BLaER1 (cell line): Measurements from ENCODE around the gene PIGV.

ENCODE experiments used
- H3K27ac ChIP-seq: shearing (Covaris generic); formaldehyde crosslinking; 2 replicates; pipeline ENCODE4 v1.8.1; 2022
- H3K27me3 ChIP-seq: shearing (Covaris generic); formaldehyde crosslinking; 2 replicates; pipeline ENCODE4 v1.8.1; 2022
- H3K36me3 ChIP-seq: shearing (Covaris generic); formaldehyde crosslinking; 2 replicates; pipeline ENCODE4 v1.8.1; 2022
- H3K4me1 ChIP-seq: shearing (Covaris generic); formaldehyde crosslinking; 2 replicates; pipeline ENCODE4 v1.8.1; 2022
- H3K4me2 ChIP-seq: shearing (Covaris generic); formaldehyde crosslinking; 2 replicates; pipeline ENCODE4 v1.8.1; 2022
- H3K4me3 ChIP-seq: shearing (Covaris generic); formaldehyde crosslinking; 2 replicates; pipeline ENCODE4 v1.8.1; 2022
- H3K9ac ChIP-seq: shearing (Covaris generic); formaldehyde crosslinking; 2 replicates; pipeline ENCODE4 v1.8.1; 2022
- H3K9me3 ChIP-seq: shearing (Covaris generic); formaldehyde crosslinking; 2 replicates; pipeline ENCODE4 v1.8.1; 2022
- H4K20me1 ChIP-seq: shearing (Covaris generic); formaldehyde crosslinking; 2 replicates; pipeline ENCODE4 v1.8.1; 2022
- Cebpa-rat ChIP-seq: shearing (Covaris generic); IDR thresholded peaks from 2 replicates; pipeline ENCODE4 v1.8.1; 2022

The PIGV gene

DNA sequence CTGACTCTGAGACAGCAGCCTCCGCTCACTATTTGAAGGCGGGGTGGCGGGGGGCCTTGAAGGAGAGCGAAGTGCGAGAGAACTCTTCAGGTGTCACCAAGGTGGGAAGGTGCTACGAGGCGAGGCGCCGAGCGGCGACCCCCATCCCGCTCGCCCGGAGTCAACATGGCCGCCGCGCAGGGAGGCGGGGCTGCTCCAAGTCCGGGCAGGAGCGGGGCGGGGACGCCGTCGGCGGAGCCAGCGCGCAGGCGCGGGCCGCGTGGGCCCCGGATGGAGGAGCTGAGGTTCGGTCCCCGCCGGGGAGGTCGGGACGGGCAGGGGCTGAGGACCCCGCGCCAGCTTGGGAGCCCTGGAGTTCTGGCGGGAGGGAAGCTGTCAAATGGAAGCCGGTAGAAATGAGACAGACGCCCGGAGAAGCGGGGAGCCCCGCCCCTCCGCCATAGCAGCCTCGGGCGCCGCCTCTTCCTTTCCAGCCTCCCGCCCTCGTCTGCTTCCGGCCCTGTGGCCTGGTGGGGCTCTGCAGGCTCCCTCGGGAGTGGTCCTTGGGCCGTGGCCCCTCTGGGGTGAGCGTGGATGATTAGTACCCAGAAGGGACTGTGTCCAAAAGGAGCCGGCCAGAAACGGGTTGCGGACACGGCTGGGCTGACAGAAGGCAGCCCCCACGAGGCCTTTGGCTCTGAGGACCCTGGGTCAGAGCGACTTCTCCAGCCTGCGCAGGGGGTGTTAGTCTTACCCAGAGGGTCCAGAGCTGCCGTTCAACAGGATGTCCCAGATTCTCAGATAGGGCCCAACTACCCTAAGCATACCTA, at the start of gene PIGV:
Gene PIGV (plus strand): TSS at position 245 of the 809 bp plus-strand sequence. CDS start 2,866 bp downstream, outside the sequence.
- peaks cover 83% of the 10 kb centered on the region for H3K4me1 ChIP-seq
- no peak for TF ChIP-seq Cebpa-rat
- H3K4me3 ChIP-seq: peak within 1 kb of the TSS; percentile 75
- no peaks in the 10 kb centered on the region for H3K9me3 ChIP-seq
- H3K27ac ChIP-seq: peak within 1 kb of the TSS; percentile 98
- peaks cover 14% of the 10 kb centered on the region for H3K36me3 ChIP-seq
- no peaks in the 10 kb centered on the region for H4K20me1 ChIP-seq
- peak within 1 kb of the TSS; percentile 98 for H3K4me2 ChIP-seq
- H3K9ac ChIP-seq: peak within 1 kb of the TSS; percentile 95
- no peaks in the 10 kb centered on the region for H3K27me3 ChIP-seq

DNA sequence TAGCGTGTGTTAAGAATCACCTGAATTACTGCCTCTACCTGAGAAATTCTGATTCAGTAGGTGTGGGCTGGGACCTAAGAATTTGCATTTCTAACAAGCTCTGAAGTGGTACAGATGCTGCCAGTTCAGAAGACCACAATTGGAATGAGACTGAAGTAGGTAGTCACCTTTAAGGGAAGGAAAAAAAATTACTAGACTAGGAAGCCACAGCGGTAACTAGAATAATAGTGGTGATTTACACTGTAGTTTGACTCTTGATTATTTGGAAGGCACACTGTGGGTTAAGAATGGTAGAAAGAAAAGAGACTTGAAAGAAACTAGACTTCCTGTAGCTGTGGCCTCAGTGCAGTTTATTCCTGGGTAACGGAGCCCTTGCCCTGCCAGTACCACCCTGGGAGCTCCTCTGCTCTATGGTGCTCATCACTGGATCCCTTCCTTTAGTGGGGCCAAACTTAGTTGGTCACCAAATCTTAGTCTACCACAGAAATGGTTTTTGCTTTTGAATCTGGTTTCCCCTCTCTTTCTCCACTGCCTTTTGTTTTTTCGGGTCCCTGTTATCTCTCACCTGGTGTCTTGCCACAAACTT, 48.3 kb upstream of the PIGV start:
- Histone ChIP-seq H3K4me2 (peak overlapping the region; percentile 38), H3K4me1 (peaks cover 66% of the 10 kb centered on the region), H3K9me3 (no peaks in the 10 kb centered on the region), H3K4me3 (no peak overlapping the region), H3K9ac (peak overlapping the region; percentile 40; the same call in 1 of the 2 replicates), H4K20me1 (peaks cover 90% of the 10 kb centered on the region), H3K27ac (0 out of 2 replicates have a peak overlapping the region, but pooled peaks have one; percentile 42), H3K36me3 (peaks cover 94% of the 10 kb centered on the region), H3K27me3 (no peaks in the 10 kb centered on the region)
- TF ChIP-seq Cebpa-rat: no peak

DNA sequence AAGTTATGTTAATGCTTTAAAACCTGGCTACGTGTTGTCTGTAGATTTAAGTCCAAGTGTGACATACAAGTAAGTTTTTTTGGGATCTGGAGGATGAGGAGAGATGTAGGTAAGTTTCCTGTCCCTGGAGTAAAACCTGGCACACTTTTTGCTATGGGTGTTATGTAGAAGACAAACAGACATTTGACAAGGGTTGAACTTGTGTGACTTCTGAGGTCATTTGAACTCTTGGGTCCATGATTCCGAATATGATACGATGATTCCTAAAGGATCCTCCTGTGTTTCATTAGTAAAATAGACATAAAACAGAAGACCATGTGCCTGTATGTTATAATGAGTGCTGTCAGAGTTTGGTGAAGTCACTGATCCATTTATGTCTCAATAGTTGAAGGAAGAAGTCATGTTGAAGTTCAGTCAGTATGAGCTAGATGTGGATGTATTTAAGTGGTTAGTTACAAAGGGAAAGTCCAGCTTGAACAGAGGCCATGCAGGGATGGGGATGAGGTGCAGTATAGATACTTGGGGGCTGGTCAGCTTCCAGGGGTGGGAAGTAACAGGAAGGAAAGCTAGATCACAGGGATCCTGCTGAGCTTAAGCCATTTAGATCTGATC, 47.6 kb upstream of the PIGV start:
- no peak overlapping the region for H3K4me2 ChIP-seq
- no peak overlapping the region for H3K4me3 ChIP-seq
- TF ChIP-seq Cebpa-rat: no peak
- 0 out of 2 replicates have a peak overlapping the region, but pooled peaks have one; percentile 40 for H3K9ac ChIP-seq
- H3K4me1 ChIP-seq: peaks cover 74% of the 10 kb centered on the region
- H3K9me3 ChIP-seq: no peaks in the 10 kb centered on the region
- no peaks in the 10 kb centered on the region for H3K27me3 ChIP-seq
- H4K20me1 ChIP-seq: peaks cover 83% of the 10 kb centered on the region
- no peak overlapping the region for H3K27ac ChIP-seq
- peaks cover 94% of the 10 kb centered on the region for H3K36me3 ChIP-seq

DNA sequence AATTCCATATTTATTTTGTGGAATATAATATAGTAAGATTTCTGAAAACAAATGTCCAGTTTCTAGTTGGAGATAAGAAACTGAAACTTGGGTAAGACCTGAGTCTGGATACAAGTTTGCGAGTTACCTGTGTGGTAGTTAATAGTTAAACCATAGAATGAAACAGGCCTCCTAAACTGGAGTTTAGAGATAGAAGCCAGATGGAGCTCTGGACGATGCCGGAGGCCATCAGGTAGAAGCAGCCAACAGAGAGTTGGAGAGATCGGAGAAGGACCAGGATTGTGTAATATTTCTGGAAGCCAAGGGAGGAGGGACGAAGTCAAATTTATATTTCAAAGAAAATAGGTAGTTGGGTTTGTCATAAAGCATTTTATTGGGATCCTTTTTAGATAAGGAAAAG, 46.8 kb upstream of the PIGV start:
- H3K27ac ChIP-seq: no peak overlapping the region; the same call in 1 of the 2 replicates

DNA sequence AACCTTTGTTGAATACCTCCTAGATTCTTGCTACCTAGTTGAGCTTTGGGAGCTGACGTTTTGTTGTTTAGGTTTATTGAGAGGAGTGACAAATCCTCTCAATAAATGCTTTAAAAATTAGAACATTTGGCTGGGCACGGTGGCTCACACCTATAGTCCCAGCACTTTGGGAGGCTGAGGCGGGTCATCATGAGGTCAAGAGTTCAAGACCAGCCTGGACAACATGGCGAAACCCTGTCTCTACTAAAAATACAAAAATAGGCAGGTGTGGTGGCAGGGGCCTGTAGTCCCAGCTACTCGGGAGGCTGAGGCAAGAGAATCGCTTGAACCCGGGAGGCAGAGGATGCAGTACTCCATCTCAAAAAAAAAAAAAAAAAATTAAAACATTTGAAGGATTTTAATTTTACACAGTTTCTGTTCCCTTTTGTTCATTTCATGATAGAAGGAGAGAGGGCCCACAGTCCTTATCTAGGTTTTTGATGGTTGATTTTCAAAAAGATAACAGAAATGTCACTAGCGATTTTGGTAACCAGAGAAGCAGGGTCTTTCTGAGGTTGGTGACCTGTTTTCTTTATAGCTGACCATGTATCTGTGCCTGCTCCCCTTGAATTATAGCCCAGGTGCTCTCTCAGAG, 44.2 kb upstream of the PIGV start:
- Histone ChIP-seq H3K36me3 (peaks cover 94% of the 10 kb centered on the region), H3K4me2 (peak overlapping the region; percentile 90), H3K4me3 (peak overlapping the region; percentile 51)

More for the DNA sequence above, 46.8 kb upstream of the PIGV start:
- H3K9me3 ChIP-seq: no peaks in the 10 kb centered on the region
- no peaks in the 10 kb centered on the region for H3K27me3 ChIP-seq
- H3K4me1 ChIP-seq: peaks cover 80% of the 10 kb centered on the region
- no peak overlapping the region for H3K4me3 ChIP-seq
- no peak for TF ChIP-seq Cebpa-rat
- H3K36me3 ChIP-seq: peaks cover 94% of the 10 kb centered on the region
- no peak overlapping the region for H3K9ac ChIP-seq
- H4K20me1 ChIP-seq: peaks cover 74% of the 10 kb centered on the region
- no peak overlapping the region for H3K4me2 ChIP-seq

DNA sequence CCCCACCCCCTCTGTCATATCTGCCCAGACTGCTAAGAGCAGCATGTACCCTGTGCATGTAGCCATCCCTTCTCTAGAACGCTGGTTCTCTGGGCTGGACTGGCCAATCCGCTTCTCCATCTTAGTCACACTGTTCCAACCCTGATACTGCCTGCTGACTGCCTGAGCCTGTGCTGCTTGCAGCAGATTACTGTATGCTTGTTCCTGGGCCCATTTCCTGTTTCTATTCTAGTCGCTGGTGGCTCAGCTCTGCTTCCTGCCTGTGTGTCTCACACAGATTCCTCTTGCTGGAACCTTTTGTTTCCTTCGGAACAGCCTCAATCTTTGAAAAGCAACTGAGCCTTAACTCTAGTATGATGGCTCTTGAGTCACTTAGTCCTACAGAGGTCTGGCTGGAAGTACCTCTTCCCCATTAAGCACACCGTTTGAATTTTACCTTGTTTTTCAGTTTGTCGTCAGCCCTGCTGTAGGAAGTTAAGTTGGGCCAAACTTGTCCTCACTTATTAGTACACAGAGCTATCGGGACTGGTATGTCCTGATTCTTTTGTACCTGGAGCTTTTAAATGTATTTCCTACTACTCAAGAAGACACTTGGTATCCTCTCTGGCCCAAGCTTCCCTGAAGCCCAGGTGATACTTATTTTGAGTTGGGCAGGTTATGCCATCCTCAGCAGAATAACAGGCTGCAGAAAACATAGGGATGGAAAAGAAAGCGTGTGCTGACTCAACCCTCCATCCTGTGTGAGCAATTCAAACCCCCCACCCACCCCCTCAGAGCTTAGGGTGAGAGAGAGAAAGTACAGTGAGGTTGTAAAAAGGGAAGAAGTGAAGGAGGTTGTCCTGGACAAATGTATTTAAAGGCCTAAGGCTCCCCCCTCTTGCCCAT, 43.4 kb upstream of the PIGV start:
- H3K36me3 ChIP-seq: peaks cover 94% of the 10 kb centered on the region
- H3K27me3 ChIP-seq: no peaks in the 10 kb centered on the region
- peak overlapping the region; percentile 95 for H3K27ac ChIP-seq
- H3K9ac ChIP-seq: peak overlapping the region; percentile 81
- peak overlapping the region; percentile 90 for H3K4me2 ChIP-seq
- H3K4me1 ChIP-seq: peaks cover 81% of the 10 kb centered on the region
- H3K9me3 ChIP-seq: no peaks in the 10 kb centered on the region
- peak overlapping the region; percentile 51 for H3K4me3 ChIP-seq
- TF ChIP-seq Cebpa-rat: no peak
- peaks cover 72% of the 10 kb centered on the region for H4K20me1 ChIP-seq

More for the DNA sequence above, 44.2 kb upstream of the PIGV start:
- H3K27me3 ChIP-seq: no peaks in the 10 kb centered on the region
- peak overlapping the region; percentile 81; the same call in 1 of the 2 replicates for H3K9ac ChIP-seq
- H3K9me3 ChIP-seq: no peaks in the 10 kb centered on the region
- H3K4me1 ChIP-seq: peaks cover 89% of the 10 kb centered on the region
- TF ChIP-seq Cebpa-rat: no peak
- H4K20me1 ChIP-seq: peaks cover 72% of the 10 kb centered on the region
- peak overlapping the region; percentile 95 for H3K27ac ChIP-seq

DNA sequence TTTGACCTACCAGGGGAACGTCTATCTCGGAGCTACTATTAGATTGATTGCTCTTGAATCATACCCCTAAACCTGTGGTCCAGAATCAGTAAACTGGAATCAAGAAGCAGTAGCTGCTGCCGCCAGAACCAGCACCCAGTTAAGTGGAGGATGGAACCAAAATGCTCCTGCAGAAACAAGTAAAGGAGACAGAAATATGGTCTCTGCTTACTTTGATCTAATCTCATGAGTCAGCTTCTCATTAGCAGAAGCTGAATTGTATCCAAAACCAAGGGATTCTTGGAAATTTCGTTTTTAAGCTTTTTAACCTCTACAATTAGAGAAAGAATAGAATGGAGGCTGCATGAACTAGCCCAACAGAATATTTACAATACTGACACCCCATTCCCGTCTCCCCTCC, 42.6 kb upstream of the PIGV start:
- Histone ChIP-seq H3K4me2 (peak overlapping the region; percentile 90), H3K9me3 (no peaks in the 10 kb centered on the region), H3K4me3 (peak overlapping the region; percentile 51; the same call in 1 of the 2 replicates), H4K20me1 (peaks cover 72% of the 10 kb centered on the region), H3K36me3 (peaks cover 94% of the 10 kb centered on the region), H3K4me1 (peaks cover 78% of the 10 kb centered on the region), H3K27ac (peak overlapping the region; percentile 95), H3K27me3 (no peaks in the 10 kb centered on the region), H3K9ac (peak overlapping the region; percentile 81; the same call in 1 of the 2 replicates)
- TF ChIP-seq Cebpa-rat: no peak

DNA sequence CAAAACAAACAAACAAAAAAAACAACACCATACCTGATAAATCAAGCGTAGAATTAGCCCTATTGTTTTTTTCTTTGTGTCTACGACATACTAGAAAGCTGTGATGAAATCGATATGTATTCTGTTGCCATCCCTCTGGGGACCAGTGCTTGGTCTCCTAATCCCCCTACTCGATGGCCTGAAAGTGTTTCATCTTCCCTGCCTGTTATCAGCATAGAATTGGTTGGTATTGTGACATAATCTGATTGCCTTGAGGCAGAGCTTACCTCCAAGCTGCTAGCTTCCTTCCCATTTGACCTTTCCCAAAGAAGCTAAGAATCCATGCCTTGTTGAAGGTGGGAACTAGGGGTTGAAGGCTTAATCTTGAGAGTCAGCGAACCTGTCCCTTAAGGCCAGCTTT, 40.7 kb upstream of the PIGV start:
- Histone ChIP-seq H3K27ac (no peak overlapping the region), H3K27me3 (no peaks in the 10 kb centered on the region), H3K4me3 (no peak overlapping the region), H3K36me3 (peaks cover 94% of the 10 kb centered on the region), H3K9ac (no peak overlapping the region), H3K4me1 (peaks cover 78% of the 10 kb centered on the region), H3K4me2 (no peak overlapping the region), H4K20me1 (peaks cover 72% of the 10 kb centered on the region), H3K9me3 (no peaks in the 10 kb centered on the region)
- no peak for TF ChIP-seq Cebpa-rat

DNA sequence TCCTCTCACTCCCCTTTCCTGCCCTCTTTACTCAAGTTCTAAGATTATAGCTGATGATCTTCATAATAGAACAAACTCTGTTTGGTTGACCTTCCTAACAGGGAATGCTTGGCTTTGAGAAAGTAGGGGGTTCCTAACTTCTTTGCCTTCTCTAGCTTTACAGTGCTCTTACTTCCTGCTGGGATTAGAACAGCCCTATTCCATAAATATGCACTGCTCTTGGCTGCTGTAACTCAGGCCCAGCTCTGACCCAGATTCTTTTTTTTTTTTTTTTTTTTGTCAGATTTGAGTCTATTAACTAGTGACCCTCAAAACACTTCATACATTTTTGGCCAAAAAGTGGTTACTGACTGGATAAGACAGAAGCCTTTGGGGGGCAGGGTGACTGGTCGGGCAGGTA, 39.4 kb upstream of the PIGV start:
- Histone ChIP-seq H3K4me3 (no peak overlapping the region), H3K27me3 (no peaks in the 10 kb centered on the region), H4K20me1 (peaks cover 72% of the 10 kb centered on the region), H3K4me2 (no peak overlapping the region), H3K9me3 (no peaks in the 10 kb centered on the region), H3K4me1 (peaks cover 78% of the 10 kb centered on the region), H3K27ac (no peak overlapping the region), H3K9ac (no peak overlapping the region), H3K36me3 (peaks cover 94% of the 10 kb centered on the region)
- TF ChIP-seq Cebpa-rat: no peak
